ENCODE results near the gene ZSWIM6. TPM values are rescaled to one million over a fixed set of nuclear protein-coding genes. Genes with fewer than 3 reads are reported as not detected.

ZSWIM6 gene
- total RNA-seq, 1 donor from 2014 or later: 8.8 TPM

- peak overlapping the region; percentile 95 to 96 for H3K27ac ChIP-seq
- no peak for TF ChIP-seq CTCF (IDR thresholded peaks at IDR 0.05)
- intact Hi-C loops (cut with DNase I): loop anchor here (1.0 to 5.0 kb wide), 5 partner anchors 15 to 978 kb away; partner anchors contain the start of gene KIF2A
Observed at GRCh38 chr5:61329550-61330128, 2.4 kb upstream of the ZSWIM6 start.

GRCh38 chr5:61330341-61330844 is 1.7 kb upstream of the ZSWIM6 start:
- H3K4me3 ChIP-seq: peak overlapping the region; percentile 81 to 97
- no peak for TF ChIP-seq CTCF (IDR thresholded peaks at IDR 0.05)
- no peaks in the 10 kb centered on the region for H3K36me3 ChIP-seq
- intact Hi-C loops (cut with DNase I): loop anchor here (1.0 to 5.0 kb wide), 5 partner anchors 16 to 977 kb away; partner anchors contain the start of gene KIF2A
- H3K9me3 ChIP-seq: no peaks in the 10 kb centered on the region
- H3K27me3 ChIP-seq: no peaks in the 10 kb centered on the region
- H3K4me1 ChIP-seq: peaks cover 0 to 18% of the 10 kb centered on the region in 2 donors
- DNase-seq (ENCODE audit: low spot score in 2 of 2): peak in 1 of 2 donors; percentile 73
- H3K27ac ChIP-seq: peak overlapping the region; percentile 95 to 96

More at GRCh38 chr5:61329550-61330128, 2.4 kb upstream of the ZSWIM6 start:
- DNase-seq (ENCODE audit: low spot score in 2 of 2): no peak
- H3K9me3 ChIP-seq: no peaks in the 10 kb centered on the region
- no peaks in the 10 kb centered on the region for H3K36me3 ChIP-seq
- H3K4me3 ChIP-seq: peak overlapping the region; percentile 81 to 97
- H3K4me1 ChIP-seq: peaks cover 0 to 13% of the 10 kb centered on the region in 2 donors
- H3K27me3 ChIP-seq: no peaks in the 10 kb centered on the region

DNA sequence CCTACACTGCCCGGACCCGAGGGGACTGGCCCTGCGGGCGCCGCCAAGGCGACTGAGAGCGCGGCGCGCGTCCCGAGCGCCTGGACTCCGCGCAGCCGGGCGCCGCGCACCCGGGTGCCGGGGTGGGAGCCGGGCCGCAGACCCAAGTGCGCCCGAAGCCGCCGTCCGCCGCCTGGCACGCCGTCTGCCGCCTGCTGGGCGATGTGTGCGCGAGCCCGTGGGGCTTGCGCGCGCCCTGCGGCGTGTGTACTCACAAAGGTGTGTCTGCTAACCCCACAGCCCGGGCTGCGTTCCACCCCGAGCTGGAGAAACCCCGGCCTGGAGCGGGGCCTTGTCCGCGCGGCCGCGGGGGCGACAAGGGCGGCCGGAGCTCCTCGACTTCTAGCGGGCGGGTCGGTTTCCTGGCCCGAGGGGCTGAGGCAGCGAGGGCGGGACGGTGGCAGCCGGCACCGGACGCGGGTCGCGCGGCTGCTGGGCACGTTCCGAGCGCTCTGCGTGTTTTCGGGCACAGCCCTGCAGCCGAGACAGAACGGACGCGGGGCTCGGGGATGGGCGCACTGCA is 1.1 kb upstream of the ZSWIM6 start:
- Histone ChIP-seq H3K36me3 (no peaks in the 10 kb centered on the region), H3K27ac (peak overlapping the region; percentile 95 to 96), H3K9me3 (no peaks in the 10 kb centered on the region), H3K4me3 (peak overlapping the region; percentile 81 to 97), H3K27me3 (no peaks in the 10 kb centered on the region), H3K4me1 (peaks cover 0 to 18% of the 10 kb centered on the region in 2 donors)
- TF ChIP-seq CTCF (IDR thresholded peaks at IDR 0.05): peak; percentile 38 to 70 (median 44)
- peak; percentile 20 to 88 for DNase-seq (ENCODE audit: low spot score in 2 of 2)
- intact Hi-C loops (cut with DNase I): loop anchor here (1.0 to 5.0 kb wide), 6 partner anchors 16 to 976 kb away; partner anchors contain the start of genes KIF2A and SMIM15

DNA sequence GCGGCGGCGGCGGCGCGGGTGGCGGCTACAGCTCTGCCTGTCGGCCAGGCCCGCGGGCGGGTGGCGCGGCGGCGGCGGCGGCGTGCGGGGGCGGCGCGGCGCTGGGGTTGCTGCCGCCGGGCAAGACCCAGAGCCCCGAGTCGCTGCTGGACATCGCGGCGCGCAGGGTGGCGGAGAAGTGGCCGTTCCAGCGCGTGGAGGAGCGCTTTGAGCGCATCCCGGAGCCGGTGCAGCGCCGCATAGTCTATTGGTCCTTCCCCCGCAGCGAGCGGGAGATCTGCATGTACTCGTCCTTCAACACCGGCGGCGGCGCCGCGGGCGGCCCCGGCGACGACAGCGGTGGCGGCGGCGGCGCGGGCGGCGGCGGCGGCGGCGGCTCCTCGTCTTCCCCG is 296 bp downstream of the ZSWIM6 start:
- no peaks in the 10 kb centered on the region for H3K36me3 ChIP-seq
- H3K27me3 ChIP-seq: no peaks in the 10 kb centered on the region
- no peak for TF ChIP-seq CTCF (IDR thresholded peaks at IDR 0.05)
- DNase-seq (ENCODE audit: low spot score in 2 of 2): no peak
- peaks cover 0 to 18% of the 10 kb centered on the region in 2 donors for H3K4me1 ChIP-seq
- no peaks in the 10 kb centered on the region for H3K9me3 ChIP-seq
- H3K27ac ChIP-seq: peak overlapping the region; percentile 96 to 98
- peak overlapping the region; percentile 47 to 99 for H3K4me3 ChIP-seq
- intact Hi-C loops (cut with DNase I): loop anchor here (1.0 to 5.0 kb wide), 5 partner anchors 45 to 975 kb away; partner anchors contain the start of genes ERCC8, KIF2A and NDUFAF2

DNA sequence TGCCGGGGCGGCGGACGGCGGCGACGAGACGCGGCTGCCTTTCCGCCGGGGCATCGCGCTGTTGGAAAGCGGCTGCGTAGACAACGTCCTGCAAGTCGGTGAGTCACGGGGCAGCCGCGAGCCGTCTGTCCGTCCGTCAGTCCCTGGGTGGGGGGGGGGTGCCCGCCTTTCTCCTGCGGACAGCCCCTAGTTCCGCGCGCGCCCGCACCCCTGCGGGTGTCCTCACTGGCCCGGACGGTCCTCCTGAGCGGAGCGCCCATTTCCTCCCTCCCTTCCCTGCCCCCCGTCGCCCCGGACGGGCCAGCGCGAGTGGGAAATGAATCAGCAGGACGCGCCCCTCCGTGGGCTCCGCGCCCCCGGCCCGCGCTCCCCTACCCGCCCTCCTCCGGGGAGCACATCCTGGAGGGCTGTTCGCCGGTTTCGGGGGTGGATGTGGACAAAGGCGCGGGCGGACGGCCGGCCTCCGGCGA is 828 bp downstream of the ZSWIM6 start:
- peak in 1 of 2 donors; percentile 76 for DNase-seq (ENCODE audit: low spot score in 2 of 2)

More for the DNA sequence above, 828 bp downstream of the ZSWIM6 start:
- Histone ChIP-seq H3K4me3 (peak overlapping the region; percentile 94 to 99), H3K36me3 (no peaks in the 10 kb centered on the region), H3K9me3 (no peaks in the 10 kb centered on the region), H3K4me1 (peaks cover 0 to 18% of the 10 kb centered on the region in 2 donors), H3K27ac (peak overlapping the region; percentile 93 to 98), H3K27me3 (no peaks in the 10 kb centered on the region)
- no peak for TF ChIP-seq CTCF (IDR thresholded peaks at IDR 0.05)
- intact Hi-C loops (cut with DNase I): loop anchor here (1.0 to 5.0 kb wide), 5 partner anchors 46 to 974 kb away; partner anchors contain the start of genes ERCC8, KIF2A and NDUFAF2
